Activated CD8-positive, alpha-beta T cell treated with anti-CD3 and anti-CD28 coated beads for 36 hours (primary cell): Measurements from ENCODE around the gene LGALS9B. TPM values are rescaled to one million over a fixed set of nuclear protein-coding genes. Genes with fewer than 3 reads are reported as not detected.
"Not testable (repeated sequence)": the region's sequence is repeated elsewhere in the genome, so short reads cannot be mapped to it uniquely, and the experiment has no call there.

Experiments
- ATAC-seq: fragments of 200-7000 bp; cut with Tn5 transposase; one replicate; pipeline ENCODE4 v1.10.0; 2021; ENCODE audit warnings: mild to moderate bottlenecking, moderate library complexity
- CTCF ChIA-PET: fragments of 350-600 bp; sonication (Branson Sonifier 250); formaldehyde crosslinking; loops from one replicate; lab custom pipeline; 2021; ENCODE audit warnings: antibody characterized with exemption; lab: Charles Lee
- POLR2A ChIA-PET: fragments of 350-600 bp; sonication (Branson Sonifier 250); formaldehyde crosslinking; loops from one replicate; lab custom pipeline; 2021; ENCODE audit warnings: antibody characterized with exemption; lab: Charles Lee
- DNase-seq: peaks from one replicate; pipeline ENCODE4 v3.0.0-alpha.2; 2020
- H3K27ac Mint-ChIP-seq: one replicate; pipeline ENCODE4 v1.8.0; 2021; ENCODE audit warnings: mild to moderate bottlenecking, mixed read lengths
- H3K27me3 Mint-ChIP-seq: one replicate; pipeline ENCODE4 v1.8.0; 2021; ENCODE audit warnings: mixed read lengths
- H3K36me3 Mint-ChIP-seq: one replicate; pipeline ENCODE4 v1.8.0; 2021; ENCODE audit warnings: low read depth, mixed read lengths
- H3K4me1 Mint-ChIP-seq: one replicate; pipeline ENCODE4 v1.8.0; 2021; ENCODE audit warnings: low read depth, mixed read lengths
- H3K4me3 Mint-ChIP-seq: one replicate; pipeline ENCODE4 v1.8.0; 2021; ENCODE audit warnings: mild to moderate bottlenecking, moderate library complexity, mixed read lengths
- H3K9me3 Mint-ChIP-seq: one replicate; pipeline ENCODE4 v1.8.0; 2021; ENCODE audit warnings: mixed read lengths
- intact Hi-C: fragments of 100-400 bp; cut with micrococcal nuclease; formaldehyde crosslinking; loops from one replicate; pipeline ENCODE4 v1.10.0; 2022
- total RNA-seq, 2 experiments: library from RNA; stranded (reverse); gene quantifications; one replicate each; pipeline ENCODE4 v1.2.3, GENCODE V29; 2021

The LGALS9B gene
- total RNA-seq, 2 experiments from 2014 or later: not detected

GRCh38 chr17:20400559-20401305, 66.6 kb downstream of the LGALS9B start:
- CTCF ChIA-PET, intact Hi-C loops, H3K27ac Mint-ChIP-seq: not testable (repeated sequence)

More at GRCh38 chr17:20400559-20401305, 66.6 kb downstream of the LGALS9B start:
- H3K4me3 Mint-ChIP-seq, ATAC-seq, H3K27me3 Mint-ChIP-seq, H3K9me3 Mint-ChIP-seq, H3K4me1 Mint-ChIP-seq, POLR2A ChIA-PET, H3K36me3 Mint-ChIP-seq, DNase-seq: not testable (repeated sequence)

Other genes with a start within 250 kb of the LGALS9B start
- gene CDRT15L2, start 112.2 kb upstream of the LGALS9B start, total RNA-seq: not detected